Stomach (tissue), 4 donors: ENCODE measurements around the gene IDNK.

ENCODE experiments used
- EP300 ChIP-seq: sonication (generic); formaldehyde crosslinking; IDR thresholded peaks from one replicate; pipeline ENCODE4 v1.6.1; 2017; ENCODE audit warnings: antibody characterized with exemption
- POLR2A ChIP-seq, 4 donors: fragments of 450-650 bp; IDR thresholded peaks; one replicate each; pipeline ENCODE4 v1.6.1; 2016; ENCODE audit warnings: antibody characterized with exemption in 4 of 4, control low read depth in 2 of 4, mild to moderate bottlenecking in 1 of 4, moderate library complexity in 1 of 4
- TF ChIP-seq, protein P1 (sequence below), 7 experiments: fragments of 450-650 bp in 4 of 7; fragments of 200-600 bp in 3 of 7; sonication (generic) in 3 of 7; IDR thresholded peaks; one replicate each; pipeline ENCODE4 v1.5.1; 2016 to 2019; ENCODE audit warnings: antibody characterized with exemption in 7 of 7, control low read depth in 2 of 7, mild to moderate bottlenecking in 1 of 7

DNA sequence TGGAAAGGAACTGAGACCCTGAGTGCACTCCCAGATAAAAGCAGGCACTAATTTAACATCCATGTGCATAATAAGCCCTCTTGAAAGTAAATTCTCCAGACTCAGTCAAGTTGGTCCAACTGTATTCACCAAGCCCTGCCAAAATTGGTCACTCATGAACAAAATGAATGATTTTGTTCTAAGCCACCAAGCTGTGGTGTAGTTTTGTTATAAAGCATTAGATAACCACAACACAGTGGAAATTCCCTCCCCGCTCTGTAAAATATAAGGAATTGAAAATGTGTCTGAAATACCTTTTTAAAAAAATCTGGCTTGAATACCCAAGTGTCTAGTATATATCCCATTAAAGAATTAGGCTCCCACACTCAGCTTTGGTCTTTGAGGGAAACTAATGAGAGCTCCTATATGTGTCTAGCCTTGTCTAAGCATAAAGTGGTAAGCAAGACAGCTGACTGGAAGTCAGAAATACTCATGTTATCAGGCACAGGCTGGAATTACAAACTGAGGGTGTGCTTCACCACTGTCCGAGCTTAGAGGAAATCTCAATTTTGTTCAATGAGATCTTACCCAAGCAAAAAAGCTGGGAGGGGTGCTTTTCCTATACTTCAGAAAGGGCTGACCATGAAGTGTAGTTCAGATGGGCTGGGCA lies 33.2 kb downstream of the IDNK start:
- TF ChIP-seq, protein P1, sequence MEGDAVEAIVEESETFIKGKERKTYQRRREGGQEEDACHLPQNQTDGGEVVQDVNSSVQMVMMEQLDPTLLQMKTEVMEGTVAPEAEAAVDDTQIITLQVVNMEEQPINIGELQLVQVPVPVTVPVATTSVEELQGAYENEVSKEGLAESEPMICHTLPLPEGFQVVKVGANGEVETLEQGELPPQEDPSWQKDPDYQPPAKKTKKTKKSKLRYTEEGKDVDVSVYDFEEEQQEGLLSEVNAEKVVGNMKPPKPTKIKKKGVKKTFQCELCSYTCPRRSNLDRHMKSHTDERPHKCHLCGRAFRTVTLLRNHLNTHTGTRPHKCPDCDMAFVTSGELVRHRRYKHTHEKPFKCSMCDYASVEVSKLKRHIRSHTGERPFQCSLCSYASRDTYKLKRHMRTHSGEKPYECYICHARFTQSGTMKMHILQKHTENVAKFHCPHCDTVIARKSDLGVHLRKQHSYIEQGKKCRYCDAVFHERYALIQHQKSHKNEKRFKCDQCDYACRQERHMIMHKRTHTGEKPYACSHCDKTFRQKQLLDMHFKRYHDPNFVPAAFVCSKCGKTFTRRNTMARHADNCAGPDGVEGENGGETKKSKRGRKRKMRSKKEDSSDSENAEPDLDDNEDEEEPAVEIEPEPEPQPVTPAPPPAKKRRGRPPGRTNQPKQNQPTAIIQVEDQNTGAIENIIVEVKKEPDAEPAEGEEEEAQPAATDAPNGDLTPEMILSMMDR (IDR thresholded peaks at IDR 0.05) = no peak
- TF ChIP-seq POLR2A (IDR thresholded peaks at IDR 0.05) = no peak
- TF ChIP-seq EP300 = no peak
